HepG2 (cell line): ENCODE results near the gene CLDN3.

Experiments used
- CAMTA2 ChIP-seq: sonication (generic); formaldehyde crosslinking; IDR thresholded peaks from 2 replicates; pipeline ENCODE4 v1.4.0; 2020; ENCODE audit warnings: mild to moderate bottlenecking, missing genetic modification reagents, borderline replicate concordance
- POLR2AphosphoS5 ChIP-seq: IDR thresholded peaks from 2 replicates; pipeline ENCODE4 v1.6.1; 2012; ENCODE audit warnings: low read depth, low read length
- STAT5B ChIP-seq: sonication (generic); formaldehyde crosslinking; IDR thresholded peaks from 2 replicates; pipeline ENCODE4 v1.4.0; 2020; ENCODE audit warnings: missing genetic modification reagents
- YY1 ChIP-seq: IDR thresholded peaks from 2 replicates; pipeline ENCODE4 v1.6.1; 2011; ENCODE audit warnings: low read length, low read depth, moderate library complexity, mild to moderate bottlenecking; ENCODE audit not compliant: insufficient read depth, insufficient replicate concordance
- ZFP91 ChIP-seq: sonication (generic); formaldehyde crosslinking; IDR thresholded peaks from 2 replicates; pipeline ENCODE4 v1.9.0; 2022; ENCODE audit warnings: missing genetic modification reagents, mild to moderate bottlenecking, borderline replicate concordance
- ZNF670 ChIP-seq: sonication (generic); formaldehyde crosslinking; IDR thresholded peaks from 2 replicates; pipeline ENCODE4 v1.8.0; 2022; ENCODE audit warnings: mild to moderate bottlenecking, missing genetic modification reagents, borderline replicate concordance
- ZNF772 ChIP-seq: sonication (generic); formaldehyde crosslinking; IDR thresholded peaks from 2 replicates; pipeline ENCODE4 v1.5.0; 2020; ENCODE audit warnings: mild to moderate bottlenecking, missing genetic modification reagents
- TF ChIP-seq, protein P1 (sequence below): sonication (generic); formaldehyde crosslinking; IDR thresholded peaks from 2 replicates; pipeline ENCODE4 v1.5.0; 2020; ENCODE audit warnings: missing genetic modification reagents, mild to moderate bottlenecking, borderline replicate concordance
- TF ChIP-seq, protein P2 (sequence below): sonication (generic); formaldehyde crosslinking; IDR thresholded peaks from 2 replicates; pipeline ENCODE4 v1.8.0; 2023; ENCODE audit warnings: mild to moderate bottlenecking, missing genetic modification reagents
- TF ChIP-seq, protein P3 (sequence below): sonication (generic); formaldehyde crosslinking; conservative IDR thresholded peaks from 2 replicates; pipeline ENCODE4 v1.4.0; 2020; ENCODE audit warnings: missing genetic modification reagents

- TF ChIP-seq POLR2AphosphoS5: no peak
- TF ChIP-seq, protein P1, sequence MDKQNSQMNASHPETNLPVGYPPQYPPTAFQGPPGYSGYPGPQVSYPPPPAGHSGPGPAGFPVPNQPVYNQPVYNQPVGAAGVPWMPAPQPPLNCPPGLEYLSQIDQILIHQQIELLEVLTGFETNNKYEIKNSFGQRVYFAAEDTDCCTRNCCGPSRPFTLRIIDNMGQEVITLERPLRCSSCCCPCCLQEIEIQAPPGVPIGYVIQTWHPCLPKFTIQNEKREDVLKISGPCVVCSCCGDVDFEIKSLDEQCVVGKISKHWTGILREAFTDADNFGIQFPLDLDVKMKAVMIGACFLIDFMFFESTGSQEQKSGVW (CRISPR knock-in tag): no peak
- TF ChIP-seq CAMTA2 (CRISPR knock-in tag): no peak
- TF ChIP-seq YY1: no peak
- TF ChIP-seq ZNF772 (CRISPR knock-in tag): no peak
- TF ChIP-seq ZNF670 (CRISPR knock-in tag): no peak
- TF ChIP-seq ZFP91: no peak
- TF ChIP-seq STAT5B (CRISPR knock-in tag): no peak
- TF ChIP-seq, protein P2, sequence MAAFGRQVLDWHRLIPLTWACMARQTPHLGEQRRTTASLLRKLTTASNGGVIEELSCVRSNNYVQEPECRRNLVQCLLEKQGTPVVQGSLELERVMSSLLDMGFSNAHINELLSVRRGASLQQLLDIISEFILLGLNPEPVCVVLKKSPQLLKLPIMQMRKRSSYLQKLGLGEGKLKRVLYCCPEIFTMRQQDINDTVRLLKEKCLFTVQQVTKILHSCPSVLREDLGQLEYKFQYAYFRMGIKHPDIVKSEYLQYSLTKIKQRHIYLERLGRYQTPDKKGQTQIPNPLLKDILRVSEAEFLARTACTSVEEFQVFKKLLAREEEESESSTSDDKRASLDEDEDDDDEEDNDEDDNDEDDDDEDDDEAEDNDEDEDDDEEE: no peak
- TF ChIP-seq, protein P3, sequence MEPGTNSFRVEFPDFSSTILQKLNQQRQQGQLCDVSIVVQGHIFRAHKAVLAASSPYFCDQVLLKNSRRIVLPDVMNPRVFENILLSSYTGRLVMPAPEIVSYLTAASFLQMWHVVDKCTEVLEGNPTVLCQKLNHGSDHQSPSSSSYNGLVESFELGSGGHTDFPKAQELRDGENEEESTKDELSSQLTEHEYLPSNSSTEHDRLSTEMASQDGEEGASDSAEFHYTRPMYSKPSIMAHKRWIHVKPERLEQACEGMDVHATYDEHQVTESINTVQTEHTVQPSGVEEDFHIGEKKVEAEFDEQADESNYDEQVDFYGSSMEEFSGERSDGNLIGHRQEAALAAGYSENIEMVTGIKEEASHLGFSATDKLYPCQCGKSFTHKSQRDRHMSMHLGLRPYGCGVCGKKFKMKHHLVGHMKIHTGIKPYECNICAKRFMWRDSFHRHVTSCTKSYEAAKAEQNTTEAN (CRISPR knock-in tag): no peak
Measured at GRCh38 chr7:73812996-73813395, 42.9 kb upstream of the CLDN3 start.
